ENCODE measurements around the gene SLITRK4.

SLITRK4 gene

GRCh38 chrX:143623657-143624056 lies 12.2 kb downstream of the SLITRK4 start:
- no peak for TF ChIP-seq EGR1 (IDR thresholded peaks at IDR 0.05)
- TF ChIP-seq TAF1 (IDR thresholded peaks at IDR 0.05; ENCODE audit: low read depth), result no peak
- TF ChIP-seq FOXM1 (IDR thresholded peaks at IDR 0.05; ENCODE audit: borderline replicate concordance, low read depth), result no peak
- no peak for TF ChIP-seq MAX (IDR thresholded peaks at IDR 0.05)
- no peak for TF ChIP-seq YY1 (IDR thresholded peaks at IDR 0.05; ENCODE audit: low read depth)
- TF ChIP-seq EP300 (IDR thresholded peaks at IDR 0.05; ENCODE audit: borderline replicate concordance), result no peak
- no peak for TF ChIP-seq TCF12 (IDR thresholded peaks at IDR 0.05; ENCODE audit: low read depth)
- no peak for TF ChIP-seq CEBPB (IDR thresholded peaks at IDR 0.05)
- no peak for TF ChIP-seq CREB1 (IDR thresholded peaks at IDR 0.05; ENCODE audit: low read depth)
- no peak for TF ChIP-seq REST (IDR thresholded peaks at IDR 0.05; ENCODE audit: low read depth)
- TF ChIP-seq USF1 (IDR thresholded peaks at IDR 0.05), result no peak
- TF ChIP-seq ZBTB7A (IDR thresholded peaks at IDR 0.05; ENCODE audit: low read depth), result no peak
- TF ChIP-seq TEAD4 (IDR thresholded peaks at IDR 0.05), result no peak
- no peak for TF ChIP-seq NFIC (IDR thresholded peaks at IDR 0.05)
- TF ChIP-seq RAD21 (IDR thresholded peaks at IDR 0.05; ENCODE audit: low read depth), result no peak

GRCh38 chrX:143621276-143621675 lies 14.6 kb downstream of the SLITRK4 start:
- no peak for TF ChIP-seq USF1 (IDR thresholded peaks at IDR 0.05)
- no peak for TF ChIP-seq YY1 (IDR thresholded peaks at IDR 0.05; ENCODE audit: low read depth)
- no peak for TF ChIP-seq EP300 (IDR thresholded peaks at IDR 0.05; ENCODE audit: borderline replicate concordance)
- no peak for TF ChIP-seq TAF1 (IDR thresholded peaks at IDR 0.05; ENCODE audit: low read depth)
- TF ChIP-seq MAX (IDR thresholded peaks at IDR 0.05), result no peak
- TF ChIP-seq TCF12 (IDR thresholded peaks at IDR 0.05; ENCODE audit: low read depth), result no peak
- TF ChIP-seq FOXM1 (IDR thresholded peaks at IDR 0.05; ENCODE audit: borderline replicate concordance, low read depth), result no peak
- TF ChIP-seq EGR1 (IDR thresholded peaks at IDR 0.05), result no peak
- TF ChIP-seq TEAD4 (IDR thresholded peaks at IDR 0.05), result no peak
- TF ChIP-seq REST (IDR thresholded peaks at IDR 0.05; ENCODE audit: low read depth), result no peak
- TF ChIP-seq NFIC (IDR thresholded peaks at IDR 0.05), result no peak
- no peak for TF ChIP-seq CREB1 (IDR thresholded peaks at IDR 0.05; ENCODE audit: low read depth)

DNA sequence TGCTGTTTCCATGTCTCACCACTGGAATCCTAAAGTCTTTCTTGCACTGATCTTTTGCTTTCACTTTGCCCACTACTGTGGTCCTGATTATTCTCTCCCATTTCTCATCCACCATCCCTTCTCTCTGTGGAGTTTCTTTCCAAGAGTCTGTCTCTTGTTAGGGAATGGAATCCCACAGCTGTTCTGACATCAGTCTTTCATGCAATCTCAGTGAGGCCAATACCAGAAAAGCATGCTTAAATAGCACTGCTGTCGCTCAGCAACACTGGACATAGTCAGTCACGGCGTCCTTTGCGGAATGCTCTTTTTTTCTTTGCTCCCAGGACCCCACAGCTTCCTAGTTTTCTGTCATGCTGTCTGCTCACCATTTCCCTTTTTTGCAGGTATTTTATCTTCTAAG lies 20.1 kb downstream of the SLITRK4 start:
- TF ChIP-seq NFIC (IDR thresholded peaks at IDR 0.05) (no peak), EP300 (IDR thresholded peaks at IDR 0.05; ENCODE audit: borderline replicate concordance) (no peak), TCF12 (IDR thresholded peaks at IDR 0.05; ENCODE audit: low read depth) (no peak), YY1 (IDR thresholded peaks at IDR 0.05; ENCODE audit: low read depth) (no peak), TEAD4 (IDR thresholded peaks at IDR 0.05) (no peak), FOXM1 (IDR thresholded peaks at IDR 0.05; ENCODE audit: borderline replicate concordance, low read depth) (no peak), CEBPB (IDR thresholded peaks at IDR 0.05) (no peak), USF1 (IDR thresholded peaks at IDR 0.05) (no peak), ZBTB7A (IDR thresholded peaks at IDR 0.05; ENCODE audit: low read depth) (no peak), RAD21 (IDR thresholded peaks at IDR 0.05; ENCODE audit: low read depth) (no peak)

DNA sequence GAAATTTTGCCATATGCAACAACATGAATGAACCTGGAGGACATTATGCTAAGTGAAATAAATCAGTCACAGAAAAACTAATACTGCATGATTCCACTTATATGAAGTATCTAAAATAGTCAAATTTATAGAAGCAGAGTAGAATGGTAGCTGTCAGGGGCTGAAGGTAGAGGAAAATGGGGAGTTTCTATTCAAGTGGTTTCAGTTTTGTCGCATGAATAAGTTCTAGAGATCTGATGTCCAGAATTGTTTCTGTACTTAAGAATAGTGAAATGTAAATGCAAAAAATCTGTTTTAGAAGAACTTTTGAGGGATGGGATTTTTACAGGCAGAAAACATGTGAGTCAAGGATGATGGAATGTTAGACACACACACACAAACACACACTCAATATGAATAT lies 34.1 kb downstream of the SLITRK4 start:
- TF ChIP-seq TEAD4 (IDR thresholded peaks at IDR 0.05), result no peak
- TF ChIP-seq CREB1 (IDR thresholded peaks at IDR 0.05; ENCODE audit: low read depth), result no peak
- no peak for TF ChIP-seq TAF1 (IDR thresholded peaks at IDR 0.05; ENCODE audit: low read depth)
- TF ChIP-seq RAD21 (IDR thresholded peaks at IDR 0.05; ENCODE audit: low read depth), result no peak
- no peak for TF ChIP-seq TCF12 (IDR thresholded peaks at IDR 0.05; ENCODE audit: low read depth)
- no peak for TF ChIP-seq YY1 (IDR thresholded peaks at IDR 0.05; ENCODE audit: low read depth)
- TF ChIP-seq ZBTB7A (IDR thresholded peaks at IDR 0.05; ENCODE audit: low read depth), result no peak

DNA sequence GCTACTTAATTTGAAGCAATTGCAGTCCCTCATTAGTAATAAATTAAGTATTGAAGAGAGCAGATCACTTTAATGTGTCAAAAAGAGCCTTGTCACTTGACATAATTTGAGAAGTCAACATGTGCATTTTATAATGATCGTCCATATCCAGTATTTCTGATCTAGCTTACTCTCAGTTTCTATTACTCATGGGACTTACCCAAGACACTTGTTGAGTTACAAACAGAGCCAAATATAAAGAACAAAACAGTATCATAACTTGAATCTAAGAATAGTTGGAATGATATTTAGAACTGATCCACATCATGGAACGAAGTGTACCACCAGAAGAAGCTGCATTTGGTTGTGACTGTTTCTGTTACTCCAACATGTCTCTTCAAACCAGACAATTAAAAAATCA lies 54.7 kb downstream of the SLITRK4 start:
- no peak for TF ChIP-seq TAF1 (IDR thresholded peaks at IDR 0.05; ENCODE audit: low read depth)
- TF ChIP-seq MAX (IDR thresholded peaks at IDR 0.05), result no peak
- TF ChIP-seq RAD21 (IDR thresholded peaks at IDR 0.05; ENCODE audit: low read depth), result no peak
- no peak for TF ChIP-seq NFIC (IDR thresholded peaks at IDR 0.05)
- TF ChIP-seq TEAD4 (IDR thresholded peaks at IDR 0.05), result no peak
- TF ChIP-seq REST (IDR thresholded peaks at IDR 0.05; ENCODE audit: low read depth), result no peak
- no peak for TF ChIP-seq YY1 (IDR thresholded peaks at IDR 0.05; ENCODE audit: low read depth)
- no peak for TF ChIP-seq FOXM1 (IDR thresholded peaks at IDR 0.05; ENCODE audit: borderline replicate concordance, low read depth)
